AG04450 (cell line): ENCODE measurements around the gene CLIP3. TPM values are rescaled to one million over a fixed set of nuclear protein-coding genes. Genes with fewer than 3 reads are reported as not detected.

Experiments
- CTCF ChIA-PET: fragments of 300-600, 350-600 bp; formaldehyde crosslinking; extraction: SDS; loops from one replicate; lab custom pipeline; 2022; ENCODE audit warnings: antibody characterized with exemption, inconsistent platforms; lab: Charles Lee
- POLR2A ChIA-PET: fragments of 350-600 bp; formaldehyde crosslinking; extraction: SDS; loops from one replicate; lab custom pipeline; 2021; ENCODE audit warnings: antibody characterized with exemption, inconsistent platforms; lab: Yijun Ruan, JAX
- DNase-seq: peaks from one replicate; pipeline ENCODE4 v3.0.0-alpha.2; 2011; ENCODE audit warnings: low read depth, low spot score
- H3K27ac ChIP-seq: one replicate; pipeline ENCODE4 v1.5.1; 2012; ENCODE audit warnings: low read depth, low read length, control low read depth
- H3K27me3 ChIP-seq: one replicate; pipeline ENCODE4 v1.6.0; 2012; ENCODE audit warnings: low read length; ENCODE audit not compliant: control insufficient read depth, insufficient read depth
- H3K4me3 ChIP-seq: 2 replicates; pipeline ENCODE4 v1.5.1; 2011; ENCODE audit warnings: mild to moderate bottlenecking, low read depth, low read length, control low read depth
- H3K9me3 ChIP-seq: 2 replicates; pipeline ENCODE4 v1.5.1; 2012; ENCODE audit warnings: low read length; ENCODE audit not compliant: control insufficient read depth, insufficient read depth
- CTCF ChIP-seq: IDR thresholded peaks from 2 replicates; pipeline ENCODE4 v1.5.1; 2011; ENCODE audit warnings: low read depth, low read length, control low read depth, inconsistent platforms
- polyA plus RNA-seq: library from polyadenylated mRNA; depleted of rRNA; stranded (reverse); fragments of >200 nt; gene quantifications from 2 replicates; pipeline ENCODE4 v1.2.3, GENCODE V29; 2011

Gene CLIP3
- polyA plus RNA-seq, 1 experiment = 18.1 TPM

- H3K4me3 ChIP-seq = no peak overlapping the region
- H3K27ac ChIP-seq = no peak overlapping the region
- TF ChIP-seq CTCF = no peak
- peaks cover 9% of the 10 kb centered on the region for H3K27me3 ChIP-seq
- H3K9me3 ChIP-seq = peaks cover 9% of the 10 kb centered on the region; the same call in 1 of the 2 replicates
- POLR2A ChIA-PET = no interaction called here
- no peak for DNase-seq
- CTCF ChIA-PET = interaction anchor here (0.7 kb wide), 1 partner anchor 1181 kb away, joined by 7 read pairs; no protein-coding TSS in a partner anchor
These were observed 39.5 kb downstream of the CLIP3 start for GRCh38 chr19:35992907-35993765.

- Histone ChIP-seq H3K4me3 (no peak overlapping the region), H3K9me3 (peaks cover 9% of the 10 kb centered on the region; the same call in 1 of the 2 replicates), H3K27ac (no peak overlapping the region), H3K27me3 (peaks cover 12% of the 10 kb centered on the region)
- POLR2A ChIA-PET = interaction anchor here (1.0 kb wide), 1 partner anchor 62 kb away, joined by 7 read pairs; the partner anchor contains the start of gene THAP8
- no peak for TF ChIP-seq CTCF
- DNase-seq = no peak
- CTCF ChIA-PET = interaction anchor here (0.7 kb wide), 2 partner anchors 67 to 1182 kb away, joined by 7 read pairs; no protein-coding TSS in a partner anchor
These were observed 40.8 kb downstream of the CLIP3 start for GRCh38 chr19:35991731-35992450.

- POLR2A ChIA-PET = interaction anchor here (1.0 kb wide), 1 partner anchor 63 kb away, joined by 7 read pairs; the partner anchor contains the start of gene THAP8
- peaks cover 9% of the 10 kb centered on the region; the same call in 1 of the 2 replicates for H3K9me3 ChIP-seq
- H3K4me3 ChIP-seq = no peak overlapping the region
- no peak for DNase-seq
- H3K27me3 ChIP-seq = peaks cover 20% of the 10 kb centered on the region
- CTCF ChIA-PET = interaction anchor here (0.7 to 0.9 kb wide), 2 partner anchors 9 to 68 kb away, joined by 3 to 7 read pairs; no protein-coding TSS in a partner anchor
- no peak for TF ChIP-seq CTCF
- H3K27ac ChIP-seq = no peak overlapping the region
These were observed 41.6 kb downstream of the CLIP3 start for GRCh38 chr19:35990771-35991730.

GRCh38 chr19:35990156-35990555, 42.5 kb downstream of the CLIP3 start:
- Histone ChIP-seq H3K4me3 (no peak overlapping the region), H3K9me3 (peaks cover 9% of the 10 kb centered on the region; the same call in 1 of the 2 replicates), H3K27ac (no peak overlapping the region), H3K27me3 (peaks cover 20% of the 10 kb centered on the region)
- DNase-seq = no peak
- ChIA-PET CTCF (no interaction called here), POLR2A (no interaction called here)
- no peak for TF ChIP-seq CTCF
